NK-92 (cell line): Measurements from ENCODE around the gene PSTPIP2.
A peak's percentile ranks its signal among the peaks of the same experiment; 100 is the strongest.
"Not testable (repeated sequence)": the region's sequence is repeated elsewhere in the genome, so short reads cannot be mapped to it uniquely, and the experiment has no call there.

Experiments used
- DNase-seq: peaks from one replicate; lab custom pipeline; 2025; ENCODE audit not compliant: unreplicated experiment; lab: John Stamatoyannopoulos, UW

Gene PSTPIP2

DNA sequence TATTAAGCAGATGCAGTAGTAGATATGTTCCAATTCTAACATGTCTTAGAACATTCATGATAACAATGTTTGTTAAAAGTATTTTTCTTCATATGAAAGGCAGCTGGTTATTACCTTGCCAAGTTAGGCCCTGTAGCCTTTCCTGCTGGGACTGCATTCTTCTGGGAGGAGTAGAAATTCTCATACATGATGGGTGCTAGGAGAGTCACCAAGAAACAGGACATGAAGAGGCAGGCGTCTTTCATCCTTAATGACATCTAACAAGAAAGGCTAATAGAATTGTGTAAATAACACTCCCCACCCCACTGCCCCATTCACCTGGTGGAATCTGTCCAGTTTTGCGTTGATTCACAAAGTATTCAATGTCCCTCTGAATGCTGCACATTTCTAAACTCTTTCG, 80.3 kb downstream of the PSTPIP2 start:
- DNase-seq, result no peak

GRCh38 chr18:45984546-45985235, 87.4 kb downstream of the PSTPIP2 start:
- DNase-seq, result no peak

DNA sequence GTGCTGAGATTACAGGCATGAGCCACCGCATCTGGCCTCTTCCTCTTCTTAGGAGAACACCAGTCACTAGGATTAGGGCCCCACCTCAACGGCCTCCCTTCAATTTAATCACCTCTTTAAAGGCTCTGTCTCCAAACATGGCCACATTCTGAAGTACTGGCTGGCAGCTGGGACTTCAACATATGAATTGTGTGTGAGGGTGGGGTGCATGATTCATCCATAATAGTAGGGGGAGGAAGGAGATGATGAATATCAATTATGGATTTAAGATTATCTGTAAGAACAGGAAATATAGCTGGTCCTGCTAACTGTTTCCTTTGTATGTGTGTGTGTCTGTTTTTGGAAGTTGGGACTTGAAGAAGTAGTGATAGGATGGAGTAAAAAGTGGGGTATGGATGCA, 90.2 kb downstream of the PSTPIP2 start:
- no peak for DNase-seq

DNA sequence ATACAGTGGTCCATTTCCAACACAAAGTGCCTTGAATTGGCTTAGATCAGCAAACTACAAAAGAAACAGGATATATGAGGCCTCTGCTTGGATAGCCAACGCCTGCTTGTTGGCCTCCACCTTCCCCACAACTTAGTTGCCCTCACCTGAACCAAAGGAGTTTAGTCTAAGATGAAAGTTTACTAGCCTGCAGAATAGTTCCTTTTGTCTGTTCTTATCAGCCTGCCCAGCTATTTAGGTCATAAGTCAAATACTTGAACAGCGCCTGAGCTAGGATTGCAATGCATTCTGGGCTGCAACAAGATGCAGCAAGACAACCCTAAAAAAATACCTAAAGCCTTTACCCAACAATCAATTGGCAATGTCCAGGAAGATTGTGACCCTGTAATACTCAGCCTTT, 91.8 kb downstream of the PSTPIP2 start:
- DNase-seq, result no peak

- DNase-seq, result no peak
Observed at GRCh38 chr18:45978084-45978483, 94.0 kb downstream of the PSTPIP2 start.

- DNase-seq, result no peak
Observed at GRCh38 chr18:45976974-45977373, 95.1 kb downstream of the PSTPIP2 start.

- no peak for DNase-seq
Observed at GRCh38 chr18:45976566-45976965, 95.5 kb downstream of the PSTPIP2 start.

- DNase-seq, result no peak
Observed at GRCh38 chr18:45974088-45974536, 97.9 kb downstream of the PSTPIP2 start.

- peak; percentile 47 for DNase-seq
Observed at GRCh38 chr18:45967007-45967706, 104.9 kb downstream of the PSTPIP2 start, which contains the start of gene EPG5. EPG5 (minus strand) TSS chr18:45967329; CDS start chr18:45967239, 90 bp downstream.

- not testable (repeated sequence) for DNase-seq
Observed at GRCh38 chr18:45964913-45965312, 107.1 kb downstream of the PSTPIP2 start.

DNA sequence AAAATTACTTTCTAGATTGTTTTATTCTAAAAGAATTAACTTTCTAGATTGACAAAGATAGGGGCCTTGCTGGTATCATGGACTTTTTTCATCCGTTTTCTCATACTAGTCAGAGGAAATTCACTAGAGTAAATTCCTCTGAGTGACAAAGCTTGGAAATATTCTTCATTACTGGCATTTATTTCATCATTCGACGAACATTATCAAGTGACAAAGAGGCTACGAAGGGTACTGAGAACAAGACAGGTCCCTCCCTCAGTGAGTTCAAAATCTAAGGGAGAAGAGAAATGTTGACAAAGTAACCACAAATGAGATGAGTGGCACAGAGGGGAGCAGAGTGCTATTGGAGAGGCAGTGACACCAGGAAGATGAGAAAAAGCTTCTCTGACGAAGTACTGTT, 109.2 kb downstream of the PSTPIP2 start:
- DNase-seq, result no peak

GRCh38 chr18:45962461-45962860, 109.6 kb downstream of the PSTPIP2 start:
- no peak for DNase-seq

- DNase-seq, result not testable (repeated sequence)
Observed at GRCh38 chr18:45959484-45959883, 112.6 kb downstream of the PSTPIP2 start.

DNA sequence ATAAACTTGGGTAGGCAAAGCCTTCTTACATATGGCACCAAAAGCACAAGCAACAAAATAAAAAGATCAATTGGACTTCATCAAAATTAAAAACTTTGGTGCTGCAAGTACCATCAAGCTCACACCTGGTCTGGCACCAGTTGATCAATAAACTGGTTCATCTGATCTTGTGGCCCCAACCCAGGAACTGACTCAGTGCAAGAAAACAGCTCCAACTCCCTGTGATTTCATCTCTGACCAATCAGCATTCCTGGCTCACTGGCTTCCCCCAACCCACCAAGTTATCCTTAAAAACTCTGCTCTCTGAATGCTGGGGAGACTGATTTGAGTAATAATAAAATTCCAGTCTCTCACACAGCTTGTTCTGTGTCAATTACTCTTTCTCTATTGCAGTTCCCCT, 113.3 kb downstream of the PSTPIP2 start:
- DNase-seq, result no peak

DNA sequence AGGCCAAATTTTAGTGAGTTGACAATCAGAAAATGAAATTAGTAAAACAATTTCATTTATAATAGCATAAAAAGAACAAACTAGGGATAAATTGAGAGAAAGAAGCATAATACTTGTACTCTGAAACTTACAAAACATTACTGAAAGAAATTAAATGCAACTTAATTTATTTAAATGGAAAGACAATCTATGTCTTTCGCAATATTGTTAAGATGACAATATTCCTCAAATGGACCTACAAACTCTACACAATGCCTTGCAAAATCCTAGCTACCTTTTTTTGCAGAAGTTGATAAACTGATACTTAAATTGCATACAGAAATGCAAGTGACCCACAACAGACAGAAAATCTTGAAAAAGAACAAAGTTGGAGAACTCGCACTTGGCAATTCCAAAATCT, 114.0 kb downstream of the PSTPIP2 start:
- DNase-seq, result no peak

DNA sequence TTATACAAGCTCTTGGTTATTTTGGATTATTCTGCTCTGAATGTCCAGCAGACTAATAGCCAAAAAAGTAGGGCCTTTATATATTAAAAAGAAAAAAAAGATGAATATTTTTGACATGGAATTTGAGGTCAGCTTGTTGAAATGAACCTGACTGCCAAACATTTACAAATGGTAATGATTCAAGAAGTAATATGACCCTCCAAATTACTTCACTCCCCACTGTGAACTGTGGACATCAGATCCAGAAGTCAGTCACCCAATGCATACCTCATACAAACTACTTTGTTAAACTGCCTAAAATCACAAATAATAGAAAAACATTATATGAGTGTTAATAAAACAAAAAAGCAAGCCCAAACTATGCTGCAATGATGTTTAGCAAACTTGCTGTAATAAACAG, 115.0 kb downstream of the PSTPIP2 start:
- no peak for DNase-seq

GRCh38 chr18:45954070-45954934, 117.8 kb downstream of the PSTPIP2 start:
- no peak for DNase-seq

GRCh38 chr18:45951016-45951714, 120.9 kb downstream of the PSTPIP2 start:
- no peak for DNase-seq

- no peak for DNase-seq
Observed at GRCh38 chr18:45945669-45946068, 126.4 kb downstream of the PSTPIP2 start.

GRCh38 chr18:45940724-45941123, 131.3 kb downstream of the PSTPIP2 start:
- DNase-seq, result no peak

DNA sequence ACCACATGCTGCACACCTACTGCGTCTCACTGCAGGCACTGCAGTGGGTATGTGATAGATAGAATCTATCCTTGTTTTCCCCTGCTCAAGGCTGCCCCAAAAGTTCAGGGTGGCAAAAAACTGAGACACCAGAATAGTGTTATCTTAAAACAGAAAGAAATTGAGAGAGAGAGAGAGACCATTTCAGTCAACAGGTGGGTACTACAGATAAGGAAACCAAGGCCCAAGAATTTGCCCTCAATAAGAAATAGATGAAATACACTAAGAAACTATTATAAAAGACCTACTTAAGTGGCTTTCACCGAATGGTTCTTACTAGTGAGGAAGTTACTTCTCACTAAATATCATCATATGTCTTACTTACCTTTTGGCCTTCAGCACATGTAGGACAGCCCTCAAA, 132.8 kb downstream of the PSTPIP2 start:
- DNase-seq, result no peak
